Endodermal cell (in vitro differentiated cells): Measurements from ENCODE around the gene FRMPD4. TPM values are rescaled to one million over a fixed set of nuclear protein-coding genes. Genes with fewer than 3 reads are reported as not detected.

Source experiments
- DNase-seq: peaks from one replicate; pipeline ENCODE4 v3.0.0-alpha.2; 2017
- H3K27ac ChIP-seq: 2 replicates; pipeline ENCODE4 v1.5.1; 2013; ENCODE audit warnings: mild to moderate bottlenecking, low read depth, low read length, moderate library complexity
- H3K27me3 ChIP-seq: 2 replicates; pipeline ENCODE4 v1.6.1; 2013; ENCODE audit warnings: mild to moderate bottlenecking, low read length, moderate library complexity; ENCODE audit not compliant: insufficient read depth, control insufficient read depth, poor library complexity, severe bottlenecking
- H3K36me3 ChIP-seq: 2 replicates; pipeline ENCODE4 v1.7.0; 2013; ENCODE audit warnings: mild to moderate bottlenecking, low read length, moderate library complexity; ENCODE audit not compliant: control insufficient read depth, insufficient read depth
- H3K4me1 ChIP-seq: one replicate; pipeline ENCODE4 v1.7.0; 2013; ENCODE audit warnings: low read length; ENCODE audit not compliant: control insufficient read depth, insufficient read depth
- H3K4me3 ChIP-seq: 2 replicates; pipeline ENCODE4 v1.5.1; 2013; ENCODE audit warnings: mild to moderate bottlenecking, low read length, moderate library complexity
- H3K9ac ChIP-seq: 2 replicates; pipeline ENCODE4 v1.6.1; 2013; ENCODE audit warnings: mild to moderate bottlenecking, low read length, moderate library complexity; ENCODE audit not compliant: poor library complexity, severe bottlenecking; ENCODE audit errors: extremely low read depth
- H3K9me3 ChIP-seq: 2 replicates; pipeline ENCODE4 v1.6.1; 2013; ENCODE audit warnings: mild to moderate bottlenecking, low read length, moderate library complexity; ENCODE audit not compliant: control insufficient read depth
- H3K27ac Mint-ChIP-seq: 2 replicates; pipeline ENCODE4 v1.8.0; 2020; ENCODE audit warnings: mixed read lengths
- H3K27me3 Mint-ChIP-seq: 2 replicates; pipeline ENCODE4 v1.8.0; 2021; ENCODE audit warnings: mild to moderate bottlenecking, mixed read lengths; ENCODE audit not compliant: insufficient read depth
- H3K36me3 Mint-ChIP-seq: 2 replicates; pipeline ENCODE4 v1.8.0; 2020; ENCODE audit warnings: low read depth, mixed read lengths
- H3K4me1 Mint-ChIP-seq: 2 replicates; pipeline ENCODE4 v1.8.0; 2020; ENCODE audit warnings: mixed read lengths
- H3K4me3 Mint-ChIP-seq: 2 replicates; pipeline ENCODE4 v1.8.0; 2020; ENCODE audit warnings: mild to moderate bottlenecking, moderate library complexity, mixed read lengths
- H3K9me3 Mint-ChIP-seq: 2 replicates; pipeline ENCODE4 v1.8.0; 2020; ENCODE audit warnings: mild to moderate bottlenecking, mixed read lengths
- CTCF ChIP-seq: fragments of 200-600 bp; sonication (generic); conservative IDR thresholded peaks from 2 replicates; pipeline ENCODE4 v1.5.0; 2021; ENCODE audit warnings: antibody characterized with exemption, mild to moderate bottlenecking
- WGBS, 2 experiments: methylation state at CpG; one replicate each; pipeline versions ENCODE4 v1.1.5 to v1.1.7; 2013; ENCODE audit warnings: missing lambda C conversion rate in 2 of 2, mixed read lengths in 1 of 2; ENCODE audit not compliant: insufficient coverage in 1 of 2, insufficient read length in 1 of 2; 5-methylcytosine and 5-hydroxymethylcytosine counted together
- long read RNA-seq, 4 experiments: library from polyadenylated mRNA in 2 of 4; library from RNA in 1 of 4; library from capped mRNA in 1 of 4; stranded (forward) in 3 of 4; unstranded in 1 of 4; transcript quantifications; one replicate each; pipeline ENCODE4 v2.0.0, GENCODE V29; 2020 to 2021; ENCODE audit warnings: inconsistent platforms in 1 of 4
- polyA plus RNA-seq, 2 experiments: library from polyadenylated mRNA; stranded (reverse); fragments of 50-300 nt; gene quantifications; one replicate each; pipeline ENCODE4 v1.2.3, GENCODE V29; 2013
- total RNA-seq, 2 donors: library from RNA; stranded (reverse); fragmentation: NEBNext Ultra II Directional in 1 of 2; extraction: Animal tissue kit (Norgen Biotek cat#: 25700) in 1 of 2; gene quantifications; 2 replicates in 1 of 2; 3 replicates in 1 of 2; pipeline ENCODE4 v1.2.1, GENCODE V29; 2021

Gene FRMPD4
- under 1 TPM; 0.09 to 0.81 TPM for total RNA-seq
- polyA plus RNA-seq (2013, experiment 1 of 2): 0.21 TPM
- polyA plus RNA-seq (2013, experiment 2 of 2): 0.17 TPM
- long read RNA-seq, experiment 1: 0 reads
- long read RNA-seq, experiment 2, partial matches to known transcripts: 0 of 3 reads
- long read RNA-seq, experiment 2, other reads (novel, unspliced or antisense): 3 of 3 reads
- long read RNA-seq, experiment 3, partial matches to known transcripts: 1 of 6 reads
- long read RNA-seq, experiment 3, other reads (novel, unspliced or antisense): 5 of 6 reads
- long read RNA-seq, experiment 4: 0 reads

- H3K4me1 Mint-ChIP-seq: peaks cover 20% of the 10 kb centered on the region
- peak within 1 kb of the TSS; percentile 75 for H3K4me3 ChIP-seq
- peaks cover 46% of the 10 kb centered on the region for H3K27me3 ChIP-seq
- H3K4me1 ChIP-seq: no peaks in the 10 kb centered on the region
- no peak within 1 kb of the TSS for H3K27ac Mint-ChIP-seq
- 0 to 2% methylated on average over 7 to 76 of the region's 80 CpGs for WGBS, 2 experiments
- peaks cover 47% of the 10 kb centered on the region for H3K27me3 Mint-ChIP-seq
- H3K9me3 ChIP-seq: no peaks in the 10 kb centered on the region
- no peak within 1 kb of the TSS for H3K9ac ChIP-seq
- H3K9me3 Mint-ChIP-seq: no peaks in the 10 kb centered on the region
- peak; percentile 74 for TF ChIP-seq CTCF
- H3K27ac ChIP-seq: no peak within 1 kb of the TSS
- no peaks in the 10 kb centered on the region for H3K36me3 Mint-ChIP-seq
- no peaks in the 10 kb centered on the region for H3K36me3 ChIP-seq
- peak; percentile 84 for DNase-seq
- H3K4me3 Mint-ChIP-seq: peak within 1 kb of the TSS; percentile 69
These were observed at the start of gene FRMPD4 for GRCh38 chrX:12138361-12139313. Gene FRMPD4 (plus strand): TSS chrX:12138473. CDS start chrX:12138972, 499 bp downstream.

DNA sequence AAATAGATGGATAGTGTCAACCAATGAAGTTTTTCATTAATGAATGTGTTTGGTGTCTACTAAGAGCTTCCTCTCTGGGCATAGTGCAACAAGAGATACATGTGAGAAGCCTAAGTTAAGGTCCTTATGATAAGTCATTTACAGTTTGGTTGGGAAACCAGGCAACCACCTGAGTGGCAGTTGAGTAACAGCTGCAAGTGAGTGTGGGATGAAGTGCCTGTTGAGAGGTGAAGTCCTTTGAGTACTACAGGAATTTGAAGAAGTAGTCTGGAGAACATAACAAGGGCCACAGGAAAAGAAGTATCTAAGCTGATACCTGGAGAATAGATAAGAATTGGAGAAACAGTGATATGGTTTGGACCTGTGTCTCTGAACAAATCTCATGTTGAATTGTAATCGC lies 48.5 kb upstream of the FRMPD4 start:
- Histone ChIP-seq H3K4me1 (no peaks in the 10 kb centered on the region), H3K9ac (no peak overlapping the region), H3K27me3 (no peaks in the 10 kb centered on the region), H3K9me3 (no peaks in the 10 kb centered on the region), H3K36me3 (no peaks in the 10 kb centered on the region), H3K4me3 (no peak overlapping the region), H3K27ac (no peak overlapping the region)
- TF ChIP-seq CTCF: no peak
- WGBS, 2 experiments: 86% methylated on average over 1 of the region's 1 CpG; no CpG with 5 or more reads in 1 of the 2 experiments
- H3K36me3 Mint-ChIP-seq: no peaks in the 10 kb centered on the region
- no peak for DNase-seq
- no peak overlapping the region for H3K4me3 Mint-ChIP-seq
- H3K27me3 Mint-ChIP-seq: no peaks in the 10 kb centered on the region
- no peak overlapping the region for H3K27ac Mint-ChIP-seq
- H3K4me1 Mint-ChIP-seq: no peaks in the 10 kb centered on the region
- H3K9me3 Mint-ChIP-seq: peaks cover 10% of the 10 kb centered on the region

- H3K4me3 ChIP-seq: no peak overlapping the region
- Mint-ChIP-seq H3K4me1 (no peaks in the 10 kb centered on the region), H3K9me3 (peaks cover 10% of the 10 kb centered on the region), H3K27ac (no peak overlapping the region), H3K27me3 (no peaks in the 10 kb centered on the region), H3K4me3 (no peak overlapping the region), H3K36me3 (no peaks in the 10 kb centered on the region)
- no peak for DNase-seq
- H3K27me3 ChIP-seq: no peaks in the 10 kb centered on the region
- no peaks in the 10 kb centered on the region for H3K36me3 ChIP-seq
- no peak overlapping the region for H3K27ac ChIP-seq
- no peaks in the 10 kb centered on the region for H3K4me1 ChIP-seq
- no peak overlapping the region for H3K9ac ChIP-seq
- H3K9me3 ChIP-seq: no peaks in the 10 kb centered on the region
- 80% methylated on average over 2 of the region's 2 CpGs; no CpG with 5 or more reads in 1 of the 2 experiments for WGBS, 2 experiments
- no peak for TF ChIP-seq CTCF
These were observed 25.0 kb upstream of the FRMPD4 start for GRCh38 chrX:12113321-12113720.
